ENCODE data around the gene AFAP1L1. TPM values are rescaled to one million over a fixed set of nuclear protein-coding genes. Genes with fewer than 3 reads are reported as not detected.

The AFAP1L1 gene
- total RNA-seq, 2 donors from 2014 or later, result 0.58 to 0.79 TPM

- Histone ChIP-seq H3K27me3 (ENCODE audit: control insufficient read depth, insufficient read depth, low read length, poor library complexity, severe bottlenecking) (peaks cover 96% of the 10 kb centered on the region), H3K27ac (ENCODE audit: low read depth, low read length) (no peak overlapping the region), H3K4me3 (ENCODE audit: low read length) (no peak overlapping the region), H3K9ac (ENCODE audit: extremely low read depth, low read length, poor library complexity, severe bottlenecking) (no peak overlapping the region), H3K4me1 (ENCODE audit: control insufficient read depth, insufficient read depth, low read length) (peaks cover 3% of the 10 kb centered on the region), H3K9me3 (ENCODE audit: control insufficient read depth, low read length) (no peaks in the 10 kb centered on the region), H3K36me3 (ENCODE audit: control insufficient read depth, insufficient read depth, low read length) (no peaks in the 10 kb centered on the region)
- TF ChIP-seq CTCF (conservative IDR thresholded peaks at IDR 0.05), result no peak
- 83 to 100% methylated on average over 1 of the region's 1 CpG for WGBS, 2 experiments (ENCODE audit: insufficient coverage in 1 of 2, insufficient read length in 1 of 2)
- Mint-ChIP-seq H3K36me3 (ENCODE audit: low read depth) (no peaks in the 10 kb centered on the region), H3K4me1 (peaks cover 4% of the 10 kb centered on the region), H3K27me3 (ENCODE audit: insufficient read depth) (peaks cover 98% of the 10 kb centered on the region), H3K9me3 (no peaks in the 10 kb centered on the region), H3K27ac (no peak overlapping the region), H3K4me3 (no peak overlapping the region)
- no peak for DNase-seq
Measured at GRCh38 chr5:149279661-149280060, 8.0 kb downstream of the AFAP1L1 start.

DNA sequence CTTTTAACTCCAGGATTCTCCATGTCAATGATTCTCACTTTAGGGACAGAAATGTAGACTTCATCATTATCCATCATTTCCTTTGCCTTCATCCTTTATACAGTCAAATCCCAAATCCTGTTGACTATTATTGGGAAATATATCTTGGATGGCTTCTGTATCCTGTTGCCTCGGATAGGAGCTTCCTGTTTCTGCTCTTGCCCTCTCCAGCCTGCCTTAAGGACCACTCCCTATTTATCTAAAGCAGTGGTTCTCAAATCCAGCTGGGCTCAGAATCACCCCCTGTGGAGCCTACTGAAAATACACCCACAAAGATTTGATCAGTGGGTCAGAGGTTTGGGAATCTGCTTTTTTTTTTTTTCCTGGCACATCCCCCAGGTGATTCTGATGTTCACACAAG lies 8.5 kb downstream of the AFAP1L1 start:
- no peak overlapping the region for H3K4me3 Mint-ChIP-seq
- Histone ChIP-seq H3K27me3 (ENCODE audit: control insufficient read depth, insufficient read depth, low read length, poor library complexity, severe bottlenecking) (peaks cover 98% of the 10 kb centered on the region), H3K4me1 (ENCODE audit: control insufficient read depth, insufficient read depth, low read length) (peaks cover 3% of the 10 kb centered on the region), H3K36me3 (ENCODE audit: control insufficient read depth, insufficient read depth, low read length) (no peaks in the 10 kb centered on the region), H3K9ac (ENCODE audit: extremely low read depth, low read length, poor library complexity, severe bottlenecking) (no peak overlapping the region), H3K9me3 (ENCODE audit: control insufficient read depth, low read length) (no peaks in the 10 kb centered on the region), H3K27ac (ENCODE audit: low read depth, low read length) (no peak overlapping the region), H3K4me3 (ENCODE audit: low read length) (no peak overlapping the region)
- DNase-seq, result no peak
- peaks cover 6% of the 10 kb centered on the region for H3K4me1 Mint-ChIP-seq
- 68% methylated on average over 1 of the region's 1 CpG; no CpG with 5 or more reads in 1 of the 2 experiments for WGBS, 2 experiments (ENCODE audit: insufficient coverage in 1 of 2, insufficient read length in 1 of 2)
- H3K36me3 Mint-ChIP-seq (ENCODE audit: low read depth), result no peaks in the 10 kb centered on the region
- peaks cover 98% of the 10 kb centered on the region for H3K27me3 Mint-ChIP-seq (ENCODE audit: insufficient read depth)
- no peak for TF ChIP-seq CTCF (conservative IDR thresholded peaks at IDR 0.05)
- H3K27ac Mint-ChIP-seq, result no peak overlapping the region
- H3K9me3 Mint-ChIP-seq, result no peaks in the 10 kb centered on the region

DNA sequence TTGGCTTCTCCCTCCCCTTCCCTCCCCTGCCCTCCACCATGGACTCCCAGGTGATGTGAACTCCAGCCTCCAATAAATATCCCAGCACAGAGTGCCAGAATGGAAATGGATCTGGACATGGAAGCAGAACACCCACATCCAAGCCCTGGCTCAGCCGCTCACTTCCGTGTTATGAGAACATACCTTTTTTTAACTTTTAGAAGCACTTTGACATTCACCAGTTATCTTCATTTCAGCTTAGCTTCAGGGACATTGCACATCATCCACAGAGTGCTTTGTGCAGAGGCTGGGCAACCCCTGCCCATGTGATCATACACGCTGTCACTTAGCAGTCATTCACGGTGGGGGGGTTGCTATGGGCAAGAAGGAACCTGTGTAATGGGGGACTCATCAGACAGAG lies 9.1 kb downstream of the AFAP1L1 start:
- 92 to 95% methylated on average over 4 of the region's 4 CpGs for WGBS, 2 experiments (ENCODE audit: insufficient coverage in 1 of 2, insufficient read length in 1 of 2)
- peaks cover 6% of the 10 kb centered on the region for H3K4me1 Mint-ChIP-seq
- no peak overlapping the region for H3K9ac ChIP-seq (ENCODE audit: extremely low read depth, low read length, poor library complexity, severe bottlenecking)

More for the DNA sequence above, 9.1 kb downstream of the AFAP1L1 start:
- H3K4me3 ChIP-seq (ENCODE audit: low read length), result no peak overlapping the region
- H3K27ac ChIP-seq (ENCODE audit: low read depth, low read length), result no peak overlapping the region
- H3K4me3 Mint-ChIP-seq, result no peak overlapping the region
- no peaks in the 10 kb centered on the region for H3K9me3 ChIP-seq (ENCODE audit: control insufficient read depth, low read length)
- DNase-seq, result no peak
- H3K27me3 Mint-ChIP-seq (ENCODE audit: insufficient read depth), result peaks cover 98% of the 10 kb centered on the region
- no peaks in the 10 kb centered on the region for H3K9me3 Mint-ChIP-seq
- H3K27me3 ChIP-seq (ENCODE audit: control insufficient read depth, insufficient read depth, low read length, poor library complexity, severe bottlenecking), result peaks cover 100% of the 10 kb centered on the region
- no peak overlapping the region for H3K27ac Mint-ChIP-seq
- TF ChIP-seq CTCF (conservative IDR thresholded peaks at IDR 0.05), result no peak
- H3K4me1 ChIP-seq (ENCODE audit: control insufficient read depth, insufficient read depth, low read length), result peaks cover 3% of the 10 kb centered on the region
- H3K36me3 Mint-ChIP-seq (ENCODE audit: low read depth), result no peaks in the 10 kb centered on the region
- H3K36me3 ChIP-seq (ENCODE audit: control insufficient read depth, insufficient read depth, low read length), result no peaks in the 10 kb centered on the region

All from endodermal cell (in vitro differentiated cells).